PC-9 (cell line): Measurements from ENCODE around the gene SH3PXD2A.

Experiments
- EZH2 ChIP-seq: fragments of 200-600 bp; sonication (generic); IDR thresholded peaks from 2 replicates; pipeline ENCODE4 v1.8.0; 2017; ENCODE audit warnings: antibody characterized with exemption, low read depth
- TF ChIP-seq, protein P1 (sequence below): fragments of 200-600 bp; sonication (generic); conservative IDR thresholded peaks from 2 replicates; pipeline ENCODE4 v1.6.1; 2017; ENCODE audit warnings: mixed run types, antibody characterized with exemption, mild to moderate bottlenecking, moderate library complexity

DNA sequence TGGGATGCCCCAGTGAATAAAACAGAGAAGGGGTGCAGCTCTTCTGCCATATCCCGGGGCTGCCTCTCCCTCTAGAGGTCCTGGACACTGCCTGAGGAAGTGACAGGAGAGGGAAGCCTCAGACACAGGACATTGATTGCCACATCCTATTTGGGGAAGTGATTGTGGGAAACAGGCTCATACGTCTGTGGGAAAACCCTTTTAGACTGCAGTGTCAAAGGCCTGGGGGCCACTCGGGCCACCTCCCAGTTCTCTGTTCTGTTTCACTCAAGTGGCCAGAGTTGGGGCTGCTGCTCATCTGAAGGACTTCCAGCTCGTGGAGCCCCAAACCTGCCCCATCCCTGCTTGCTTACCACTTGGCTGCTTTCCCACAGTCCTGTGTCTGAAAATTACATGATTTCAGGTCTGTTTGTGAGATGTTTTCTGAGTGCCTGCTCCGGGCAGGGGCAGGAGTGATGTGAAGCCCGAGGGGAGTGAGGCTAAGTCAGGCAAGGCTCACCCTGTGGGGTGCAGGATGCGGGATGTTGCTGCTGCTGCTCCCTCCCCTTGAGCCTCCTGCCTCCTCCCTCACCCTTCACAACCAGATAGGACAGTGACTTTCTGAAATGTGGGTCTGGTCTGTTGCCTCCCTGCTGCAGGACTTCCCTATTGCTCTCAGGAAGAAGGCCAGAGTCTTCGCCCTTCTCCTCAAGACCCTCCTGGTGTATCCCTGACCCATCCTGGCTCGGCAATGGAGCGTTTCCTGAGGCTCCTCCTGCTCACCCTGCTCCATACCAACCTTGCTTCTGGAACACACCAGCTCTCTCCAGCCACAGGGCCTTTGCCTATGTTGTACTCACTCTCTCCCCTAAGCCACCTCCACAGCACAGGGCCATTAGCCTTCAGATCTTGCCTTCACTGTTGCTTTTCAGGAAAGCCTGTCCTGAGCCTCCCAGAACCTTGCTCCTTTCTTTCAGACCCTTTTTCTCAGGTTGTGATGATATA lies 303.5 kb downstream of the SH3PXD2A start:
- TF ChIP-seq, protein P1, sequence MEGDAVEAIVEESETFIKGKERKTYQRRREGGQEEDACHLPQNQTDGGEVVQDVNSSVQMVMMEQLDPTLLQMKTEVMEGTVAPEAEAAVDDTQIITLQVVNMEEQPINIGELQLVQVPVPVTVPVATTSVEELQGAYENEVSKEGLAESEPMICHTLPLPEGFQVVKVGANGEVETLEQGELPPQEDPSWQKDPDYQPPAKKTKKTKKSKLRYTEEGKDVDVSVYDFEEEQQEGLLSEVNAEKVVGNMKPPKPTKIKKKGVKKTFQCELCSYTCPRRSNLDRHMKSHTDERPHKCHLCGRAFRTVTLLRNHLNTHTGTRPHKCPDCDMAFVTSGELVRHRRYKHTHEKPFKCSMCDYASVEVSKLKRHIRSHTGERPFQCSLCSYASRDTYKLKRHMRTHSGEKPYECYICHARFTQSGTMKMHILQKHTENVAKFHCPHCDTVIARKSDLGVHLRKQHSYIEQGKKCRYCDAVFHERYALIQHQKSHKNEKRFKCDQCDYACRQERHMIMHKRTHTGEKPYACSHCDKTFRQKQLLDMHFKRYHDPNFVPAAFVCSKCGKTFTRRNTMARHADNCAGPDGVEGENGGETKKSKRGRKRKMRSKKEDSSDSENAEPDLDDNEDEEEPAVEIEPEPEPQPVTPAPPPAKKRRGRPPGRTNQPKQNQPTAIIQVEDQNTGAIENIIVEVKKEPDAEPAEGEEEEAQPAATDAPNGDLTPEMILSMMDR: no peak
- TF ChIP-seq EZH2: no peak
